ENCODE results near the gene MSMP. TPM values are rescaled to one million over a fixed set of nuclear protein-coding genes. Genes with fewer than 3 reads are reported as not detected.

MSMP gene
- total RNA-seq, 1 experiment from 2014 or later, result not detected

DNA sequence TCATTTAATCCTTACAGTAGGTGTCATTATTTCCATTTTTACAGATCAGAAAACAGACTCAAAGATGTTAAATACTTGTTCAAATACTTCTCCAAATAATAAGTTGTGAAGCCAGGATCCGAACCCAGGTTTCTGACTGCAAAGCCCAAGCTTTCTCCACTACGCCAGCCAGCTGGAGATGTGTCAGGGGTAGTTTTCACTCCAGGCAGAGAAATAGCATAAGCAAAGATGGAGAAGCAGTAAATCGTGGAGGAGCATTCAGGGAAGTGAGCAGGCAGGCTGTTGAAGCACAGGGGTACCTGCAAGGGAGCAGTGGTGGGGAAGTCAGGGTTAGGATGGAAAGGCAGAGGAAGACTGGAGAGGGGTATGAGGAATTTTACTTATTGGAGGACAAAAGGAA is 25.0 kb downstream of the MSMP start:
- DNase-seq (ENCODE audit: low spot score), result no peak
- Histone ChIP-seq H3K36me3 (ENCODE audit: insufficient read depth, low read length, poor library complexity, severe bottlenecking) (peaks cover 8% of the 10 kb centered on the region), H3K9me3 (ENCODE audit: low read depth, low read length, poor library complexity, severe bottlenecking) (no peaks in the 10 kb centered on the region), H3K4me1 (ENCODE audit: insufficient read depth, low read length, poor library complexity, severe bottlenecking) (peaks cover 21% of the 10 kb centered on the region), H3K27ac (ENCODE audit: low read depth, low read length, poor library complexity, severe bottlenecking) (no peak overlapping the region), H3K27me3 (replicated peaks; ENCODE audit: insufficient read depth, low read depth, low read length, poor library complexity) (no peaks in the 10 kb centered on the region), H3K4me3 (ENCODE audit: low read depth, low read length, poor library complexity, severe bottlenecking) (no peak overlapping the region)
- TF ChIP-seq, protein P1, sequence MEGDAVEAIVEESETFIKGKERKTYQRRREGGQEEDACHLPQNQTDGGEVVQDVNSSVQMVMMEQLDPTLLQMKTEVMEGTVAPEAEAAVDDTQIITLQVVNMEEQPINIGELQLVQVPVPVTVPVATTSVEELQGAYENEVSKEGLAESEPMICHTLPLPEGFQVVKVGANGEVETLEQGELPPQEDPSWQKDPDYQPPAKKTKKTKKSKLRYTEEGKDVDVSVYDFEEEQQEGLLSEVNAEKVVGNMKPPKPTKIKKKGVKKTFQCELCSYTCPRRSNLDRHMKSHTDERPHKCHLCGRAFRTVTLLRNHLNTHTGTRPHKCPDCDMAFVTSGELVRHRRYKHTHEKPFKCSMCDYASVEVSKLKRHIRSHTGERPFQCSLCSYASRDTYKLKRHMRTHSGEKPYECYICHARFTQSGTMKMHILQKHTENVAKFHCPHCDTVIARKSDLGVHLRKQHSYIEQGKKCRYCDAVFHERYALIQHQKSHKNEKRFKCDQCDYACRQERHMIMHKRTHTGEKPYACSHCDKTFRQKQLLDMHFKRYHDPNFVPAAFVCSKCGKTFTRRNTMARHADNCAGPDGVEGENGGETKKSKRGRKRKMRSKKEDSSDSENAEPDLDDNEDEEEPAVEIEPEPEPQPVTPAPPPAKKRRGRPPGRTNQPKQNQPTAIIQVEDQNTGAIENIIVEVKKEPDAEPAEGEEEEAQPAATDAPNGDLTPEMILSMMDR (conservative IDR thresholded peaks at IDR 0.05; ENCODE audit: low read depth, low read length), result no peak
- TF ChIP-seq EZH2 (IDR thresholded peaks at IDR 0.05; ENCODE audit: borderline replicate concordance, low read depth, low read length, poor library complexity, severe bottlenecking), result no peak
- BruUV-seq (replicated peaks), result no TSS peak
- ChIA-PET POLR2A (ENCODE audit: low non-redundant PET) (no interaction called here), CTCF (no interaction called here)
- intact Hi-C loops (cut with micrococcal nuclease; ENCODE audit: unreplicated experiment), result no loop called here

DNA sequence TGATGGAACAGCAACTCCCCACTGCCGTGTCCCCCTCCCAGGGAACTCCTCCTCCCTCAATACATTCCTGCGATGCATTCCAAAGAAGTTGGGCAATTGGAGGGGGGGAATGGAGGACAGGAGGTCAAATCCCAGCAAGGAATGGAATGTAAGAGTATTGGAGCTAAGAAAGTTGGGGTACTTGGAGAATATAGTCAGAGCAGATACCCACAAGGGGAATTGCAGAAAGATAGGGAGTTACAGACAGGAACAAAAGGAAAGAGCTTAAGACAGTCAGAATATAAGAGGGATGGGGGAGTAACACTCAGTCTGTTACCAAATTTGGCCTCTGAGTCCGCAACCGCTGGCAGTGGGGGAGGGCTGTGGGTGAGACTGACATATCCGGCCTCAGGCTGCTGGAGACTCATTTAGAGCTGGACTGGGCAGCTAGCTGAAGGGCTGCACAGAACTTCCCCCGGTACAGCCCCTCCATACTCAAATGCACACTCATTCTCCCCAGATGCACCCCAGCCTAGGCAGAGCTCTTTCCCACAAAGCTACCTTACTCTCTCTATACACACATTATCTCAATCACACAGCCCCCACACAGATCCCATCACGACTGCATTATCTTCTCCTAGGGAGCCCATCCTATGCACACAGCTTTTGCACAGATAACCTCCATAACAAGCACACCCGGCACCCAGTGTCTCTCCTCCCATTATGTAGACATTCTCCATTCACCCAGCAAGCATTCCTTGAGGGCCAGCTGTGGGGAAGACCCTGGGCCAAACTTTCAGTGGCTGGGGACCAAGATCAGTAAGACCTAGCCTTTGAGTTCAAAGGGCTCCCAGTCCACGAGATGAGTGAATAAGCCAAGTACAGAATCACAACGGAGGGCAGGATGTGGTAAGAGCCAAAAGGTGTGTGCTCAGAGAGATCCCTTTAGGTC is 25.8 kb downstream of the MSMP start:
- ChIA-PET POLR2A (ENCODE audit: low non-redundant PET) (interaction anchor here (0.5 kb wide), 1 partner anchor 1732 kb away, joined by 6 read pairs; no protein-coding TSS in a partner anchor), CTCF (interaction anchor here (0.6 kb wide), 1 partner anchor 18 kb away, joined by 3 read pairs; no protein-coding TSS in a partner anchor)
- Histone ChIP-seq H3K27ac (ENCODE audit: low read depth, low read length, poor library complexity, severe bottlenecking) (peak overlapping the region; percentile 59), H3K4me1 (ENCODE audit: insufficient read depth, low read length, poor library complexity, severe bottlenecking) (peaks cover 21% of the 10 kb centered on the region), H3K4me3 (ENCODE audit: low read depth, low read length, poor library complexity, severe bottlenecking) (no peak overlapping the region), H3K36me3 (ENCODE audit: insufficient read depth, low read length, poor library complexity, severe bottlenecking) (peaks cover 16% of the 10 kb centered on the region), H3K27me3 (replicated peaks; ENCODE audit: insufficient read depth, low read depth, low read length, poor library complexity) (no peaks in the 10 kb centered on the region), H3K9me3 (ENCODE audit: low read depth, low read length, poor library complexity, severe bottlenecking) (no peaks in the 10 kb centered on the region)
- DNase-seq (ENCODE audit: low spot score), result no peak
- TF ChIP-seq, protein P1 (conservative IDR thresholded peaks at IDR 0.05; ENCODE audit: low read depth, low read length), result no peak
- no peak for TF ChIP-seq EZH2 (IDR thresholded peaks at IDR 0.05; ENCODE audit: borderline replicate concordance, low read depth, low read length, poor library complexity, severe bottlenecking)
- intact Hi-C loops (cut with micrococcal nuclease; ENCODE audit: unreplicated experiment), result no loop called here
- no TSS peak for BruUV-seq (replicated peaks)

DNA sequence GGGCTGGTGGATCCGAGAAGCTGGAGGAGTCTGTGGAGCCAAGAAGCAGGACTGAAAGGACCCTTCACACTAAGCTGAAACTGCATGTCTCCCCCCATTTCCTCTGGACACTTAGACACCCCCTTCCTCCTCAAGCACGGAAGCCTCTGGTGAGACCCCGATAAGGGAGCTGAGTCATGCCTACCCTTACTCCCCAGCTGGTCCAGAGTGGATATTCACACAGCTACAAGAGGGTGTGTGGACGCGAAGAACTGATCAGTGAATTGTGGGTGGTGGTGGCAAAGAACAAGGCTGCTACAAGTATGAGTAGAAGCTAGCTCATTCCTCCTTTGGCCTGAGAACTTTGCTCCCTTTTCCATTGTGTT is 26.4 kb downstream of the MSMP start:
- BruUV-seq (replicated peaks), result no TSS peak
- ChIA-PET CTCF (interaction anchor here (0.6 kb wide), 1 partner anchor 17 kb away, joined by 3 read pairs; no protein-coding TSS in a partner anchor), POLR2A (ENCODE audit: low non-redundant PET) (interaction anchor here (0.5 kb wide), 1 partner anchor 1733 kb away, joined by 6 read pairs; no protein-coding TSS in a partner anchor)
- intact Hi-C loops (cut with micrococcal nuclease; ENCODE audit: unreplicated experiment), result no loop called here
- TF ChIP-seq, protein P1 (conservative IDR thresholded peaks at IDR 0.05; ENCODE audit: low read depth, low read length), result no peak
- TF ChIP-seq EZH2 (IDR thresholded peaks at IDR 0.05; ENCODE audit: borderline replicate concordance, low read depth, low read length, poor library complexity, severe bottlenecking), result no peak
- no peak for DNase-seq (ENCODE audit: low spot score)
- H3K4me3 ChIP-seq (ENCODE audit: low read depth, low read length, poor library complexity, severe bottlenecking), result no peak overlapping the region
- peaks cover 21% of the 10 kb centered on the region for H3K4me1 ChIP-seq (ENCODE audit: insufficient read depth, low read length, poor library complexity, severe bottlenecking)
- H3K9me3 ChIP-seq (ENCODE audit: low read depth, low read length, poor library complexity, severe bottlenecking), result no peaks in the 10 kb centered on the region
- peak overlapping the region; percentile 59 for H3K27ac ChIP-seq (ENCODE audit: low read depth, low read length, poor library complexity, severe bottlenecking)
- peaks cover 20% of the 10 kb centered on the region for H3K36me3 ChIP-seq (ENCODE audit: insufficient read depth, low read length, poor library complexity, severe bottlenecking)
- H3K27me3 ChIP-seq (replicated peaks; ENCODE audit: insufficient read depth, low read depth, low read length, poor library complexity), result no peaks in the 10 kb centered on the region

All from A673 (cell line).